ENCODE measurements around the gene TMEM163.

The TMEM163 gene

GRCh38 chr2:134722728-134723127 lies 3.9 kb upstream of the TMEM163 start:
- FAIRE-seq, result no peak

- no peak for FAIRE-seq
Measured at GRCh38 chr2:134721596-134721995, 2.8 kb upstream of the TMEM163 start.

- FAIRE-seq, result no peak
Measured at GRCh38 chr2:134718023-134718816, 580 bp downstream of the TMEM163 start.

GRCh38 chr2:134717286-134718022 lies 1.3 kb downstream of the TMEM163 start:
- no peak for FAIRE-seq

- no peak for FAIRE-seq
Measured at GRCh38 chr2:134716721-134717243, 2.0 kb downstream of the TMEM163 start.

GRCh38 chr2:134715932-134716643 lies 2.7 kb downstream of the TMEM163 start:
- FAIRE-seq, result no peak

- no peak for FAIRE-seq
Measured at GRCh38 chr2:134714228-134714627, 4.6 kb downstream of the TMEM163 start.

GRCh38 chr2:134713606-134714005 lies 5.2 kb downstream of the TMEM163 start:
- FAIRE-seq, result no peak

GRCh38 chr2:134713176-134713575 lies 5.6 kb downstream of the TMEM163 start:
- no peak for FAIRE-seq

- no peak for FAIRE-seq
Measured at GRCh38 chr2:134712736-134713135, 6.1 kb downstream of the TMEM163 start.

GRCh38 chr2:134712299-134712698 lies 6.5 kb downstream of the TMEM163 start:
- no peak for FAIRE-seq

GRCh38 chr2:134711692-134712091 lies 7.1 kb downstream of the TMEM163 start:
- FAIRE-seq, result no peak

- no peak for FAIRE-seq
Measured at GRCh38 chr2:134707330-134707676, 11.5 kb downstream of the TMEM163 start.

GRCh38 chr2:134706587-134707329 lies 12.0 kb downstream of the TMEM163 start:
- FAIRE-seq, result no peak

- no peak for FAIRE-seq
Measured at GRCh38 chr2:134705861-134706586, 12.8 kb downstream of the TMEM163 start.

- no peak for FAIRE-seq
Measured at GRCh38 chr2:134704173-134704572, 14.6 kb downstream of the TMEM163 start.

GRCh38 chr2:134703426-134703825 lies 15.4 kb downstream of the TMEM163 start:
- no peak for FAIRE-seq

GRCh38 chr2:134700730-134701129 lies 18.1 kb downstream of the TMEM163 start:
- no peak for FAIRE-seq

- FAIRE-seq, result no peak
Measured at GRCh38 chr2:134694411-134694810, 24.4 kb downstream of the TMEM163 start.

GRCh38 chr2:134693359-134694330 lies 25.2 kb downstream of the TMEM163 start:
- FAIRE-seq, result no peak

- no peak for FAIRE-seq
Measured at GRCh38 chr2:134692499-134692898, 26.3 kb downstream of the TMEM163 start.
